Measurements from ENCODE around the gene IGHMBP2. TPM values are rescaled to one million over a fixed set of nuclear protein-coding genes. Genes with fewer than 3 reads are reported as not detected.

Gene IGHMBP2
- total and polyA plus RNA-seq, 8 donors = 16.9 to 30.4 (median 19.3) TPM

GRCh38 chr11:68897441-68897840, 6.2 kb upstream of the IGHMBP2 start:
- ATAC-seq (no peak), DNase-seq (no peak)
- no peaks in the 10 kb centered on the region for H3K9me3 ChIP-seq
- H3K36me3 ChIP-seq = peaks cover 0 to 80% of the 10 kb centered on the region in 2 donors
- TF ChIP-seq, protein P1, sequence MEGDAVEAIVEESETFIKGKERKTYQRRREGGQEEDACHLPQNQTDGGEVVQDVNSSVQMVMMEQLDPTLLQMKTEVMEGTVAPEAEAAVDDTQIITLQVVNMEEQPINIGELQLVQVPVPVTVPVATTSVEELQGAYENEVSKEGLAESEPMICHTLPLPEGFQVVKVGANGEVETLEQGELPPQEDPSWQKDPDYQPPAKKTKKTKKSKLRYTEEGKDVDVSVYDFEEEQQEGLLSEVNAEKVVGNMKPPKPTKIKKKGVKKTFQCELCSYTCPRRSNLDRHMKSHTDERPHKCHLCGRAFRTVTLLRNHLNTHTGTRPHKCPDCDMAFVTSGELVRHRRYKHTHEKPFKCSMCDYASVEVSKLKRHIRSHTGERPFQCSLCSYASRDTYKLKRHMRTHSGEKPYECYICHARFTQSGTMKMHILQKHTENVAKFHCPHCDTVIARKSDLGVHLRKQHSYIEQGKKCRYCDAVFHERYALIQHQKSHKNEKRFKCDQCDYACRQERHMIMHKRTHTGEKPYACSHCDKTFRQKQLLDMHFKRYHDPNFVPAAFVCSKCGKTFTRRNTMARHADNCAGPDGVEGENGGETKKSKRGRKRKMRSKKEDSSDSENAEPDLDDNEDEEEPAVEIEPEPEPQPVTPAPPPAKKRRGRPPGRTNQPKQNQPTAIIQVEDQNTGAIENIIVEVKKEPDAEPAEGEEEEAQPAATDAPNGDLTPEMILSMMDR (IDR thresholded peaks at IDR 0.05) = no peak
- H3K4me3 ChIP-seq = no peak overlapping the region
- intact Hi-C loops (cut with DNase I) = no loop called here
- H3K4me1 ChIP-seq = peaks cover 0 to 3% of the 10 kb centered on the region in 2 donors
- no peak overlapping the region for H3K27ac ChIP-seq
- H3K27me3 ChIP-seq = no peaks in the 10 kb centered on the region

DNA sequence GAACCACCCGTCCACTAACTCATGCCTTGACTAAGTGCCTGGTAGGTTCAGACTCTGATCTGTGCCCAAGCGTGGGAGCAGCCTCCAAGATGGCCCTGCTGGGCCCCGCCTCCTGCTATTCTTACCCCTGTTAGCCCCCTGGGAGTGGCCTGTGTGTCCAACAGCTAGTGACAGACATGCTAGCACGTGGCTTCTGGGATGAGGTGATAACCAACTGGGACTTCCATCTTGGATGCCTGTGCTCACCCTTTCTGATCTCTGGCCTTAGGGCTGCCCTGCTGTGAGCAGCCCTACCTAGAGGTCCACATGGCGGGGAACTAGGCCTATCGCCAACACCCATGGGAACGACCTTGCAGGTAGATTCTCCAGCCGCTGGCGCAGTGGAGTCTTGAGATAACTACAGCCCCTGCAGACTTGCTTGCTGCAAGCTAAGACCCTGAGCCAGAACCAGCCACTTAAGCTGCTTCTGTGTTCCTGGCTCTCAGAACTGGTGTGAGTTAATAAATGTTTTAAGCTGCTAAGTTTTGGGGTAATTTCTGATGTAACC, 2.8 kb upstream of the IGHMBP2 start:
- intact Hi-C loops (cut with DNase I) = no loop called here
- no peak for ATAC-seq
- TF ChIP-seq, protein P1 (IDR thresholded peaks at IDR 0.05) = no peak
- H3K27ac ChIP-seq = no peak overlapping the region
- H3K27me3 ChIP-seq = no peaks in the 10 kb centered on the region
- DNase-seq = no peak
- H3K4me3 ChIP-seq = no peak overlapping the region
- peaks cover 0 to 45% of the 10 kb centered on the region in 2 donors for H3K36me3 ChIP-seq
- H3K4me1 ChIP-seq = peaks cover 13 to 24% of the 10 kb centered on the region in 2 donors
- H3K9me3 ChIP-seq = no peaks in the 10 kb centered on the region

GRCh38 chr11:68904248-68904847, 657 bp downstream of the IGHMBP2 start:
- TF ChIP-seq, protein P1 (IDR thresholded peaks at IDR 0.05) = no peak
- H3K36me3 ChIP-seq = peaks cover 0 to 38% of the 10 kb centered on the region in 2 donors
- DNase-seq = peak in 3 of 4 donors; percentile 16 to 88 (median 56)
- peak overlapping the region; percentile 74 to 80 for H3K27ac ChIP-seq
- no peaks in the 10 kb centered on the region for H3K9me3 ChIP-seq
- ATAC-seq = peak; percentile 75
- intact Hi-C loops (cut with DNase I) = no loop called here
- H3K4me3 ChIP-seq = peak overlapping the region; percentile 90 to 96
- H3K27me3 ChIP-seq = no peaks in the 10 kb centered on the region
- peaks cover 13 to 24% of the 10 kb centered on the region in 2 donors for H3K4me1 ChIP-seq

DNA sequence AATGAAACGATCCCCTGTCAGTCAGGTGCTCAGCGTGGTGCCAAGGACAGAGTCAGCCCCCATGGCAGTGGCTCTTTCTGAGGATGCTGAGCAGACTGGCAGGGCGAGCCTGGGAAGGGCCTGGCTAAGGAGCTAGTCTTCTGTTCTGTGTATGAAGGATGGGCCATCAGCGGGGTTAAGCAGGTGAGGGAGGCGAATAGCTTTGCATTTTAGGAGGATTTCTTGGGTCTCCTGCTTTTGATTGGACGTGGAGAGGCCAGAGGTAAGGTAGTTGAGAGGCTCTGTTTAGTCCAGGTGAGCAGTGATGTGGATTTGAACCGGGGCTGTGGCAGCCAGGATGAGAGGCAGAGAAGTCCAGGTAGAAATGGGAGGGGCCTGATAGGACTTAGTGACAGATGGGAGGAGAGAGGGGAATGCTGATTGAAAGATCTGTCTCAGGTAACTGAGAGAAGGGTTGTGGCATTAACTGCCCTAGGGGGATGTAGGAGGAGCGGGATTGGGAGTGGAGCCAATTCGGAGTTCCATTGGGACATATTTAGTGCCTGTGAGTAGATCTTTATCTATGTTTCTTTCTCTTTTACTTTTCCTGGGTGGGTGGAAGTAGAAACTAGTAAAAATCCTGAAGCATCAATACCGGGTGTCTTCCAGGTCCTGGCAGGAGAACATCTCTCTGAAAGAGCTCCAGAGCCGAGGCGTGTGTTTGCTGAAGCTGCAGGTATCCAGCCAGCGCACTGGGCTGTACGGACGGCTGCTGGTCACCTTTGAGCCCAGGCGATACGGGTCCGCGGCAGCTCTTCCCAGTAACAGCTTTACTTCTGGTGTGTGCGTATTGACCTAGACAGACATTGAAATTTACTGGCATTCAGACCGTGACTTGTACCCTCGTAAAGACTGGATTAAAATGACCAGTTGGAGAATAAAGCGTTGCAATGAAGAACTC, 2.0 kb downstream of the IGHMBP2 start:
- peaks cover 13 to 24% of the 10 kb centered on the region in 2 donors for H3K4me1 ChIP-seq
- peak overlapping the region in 1 of 2 donors; percentile 96 for H3K4me3 ChIP-seq

More for the DNA sequence above, 2.0 kb downstream of the IGHMBP2 start:
- ATAC-seq (no peak), DNase-seq (no peak)
- intact Hi-C loops (cut with DNase I) = no loop called here
- peaks cover 0 to 40% of the 10 kb centered on the region in 2 donors for H3K36me3 ChIP-seq
- TF ChIP-seq, protein P1 (IDR thresholded peaks at IDR 0.05) = no peak
- no peaks in the 10 kb centered on the region for H3K9me3 ChIP-seq
- H3K27ac ChIP-seq = no peak overlapping the region
- no peaks in the 10 kb centered on the region for H3K27me3 ChIP-seq
